ENCODE measurements around the gene AKR1C1.
"Not testable (repeated sequence)": the region's sequence is repeated elsewhere in the genome, so short reads cannot be mapped to it uniquely, and the experiment has no call there.

The AKR1C1 gene

DNA sequence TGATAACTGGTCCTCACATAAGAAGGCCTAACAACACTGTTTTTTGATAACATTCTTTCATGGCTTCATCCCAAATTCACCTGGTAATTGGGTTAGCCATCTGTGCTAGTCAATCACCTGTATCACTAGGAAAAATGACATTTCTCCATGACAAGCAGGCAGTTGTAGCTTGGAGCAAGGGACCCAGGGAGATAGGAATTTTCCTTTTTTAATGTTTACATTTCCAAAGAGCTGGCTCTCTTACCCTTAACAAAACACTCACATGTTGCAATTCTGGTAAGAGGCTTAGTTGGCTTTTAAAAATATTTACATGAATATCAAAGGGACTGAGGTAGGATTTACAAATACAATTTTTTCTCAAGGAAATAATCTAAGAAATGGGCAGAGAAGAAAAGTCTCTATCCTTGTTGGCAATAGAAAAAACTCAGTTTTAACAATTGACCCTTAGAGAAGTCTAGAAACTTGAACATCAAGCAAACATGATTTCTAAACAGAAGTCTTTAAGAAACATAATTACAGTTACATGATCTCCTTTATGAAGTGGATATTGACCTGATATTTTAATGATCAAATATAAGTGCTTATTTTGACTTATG, 16.1 kb upstream of the AKR1C1 start:
- Histone ChIP-seq H3K4me3 (ENCODE audit: insufficient read depth, low read depth, low read length) (no peak overlapping the region), H3K4me1 (ENCODE audit: control insufficient read depth, insufficient read depth, low read length) (no peaks in the 10 kb centered on the region), H3K36me3 (ENCODE audit: control insufficient read depth, insufficient read depth, low read length) (no peaks in the 10 kb centered on the region), H3K9me3 (ENCODE audit: control insufficient read depth, low read length) (no peaks in the 10 kb centered on the region), H3K27me3 (ENCODE audit: control insufficient read depth, insufficient read depth, low read length, poor library complexity, severe bottlenecking) (no peaks in the 10 kb centered on the region), H3K27ac (ENCODE audit: insufficient read depth, low read depth, low read length, poor library complexity, severe bottlenecking) (no peak overlapping the region)

DNA sequence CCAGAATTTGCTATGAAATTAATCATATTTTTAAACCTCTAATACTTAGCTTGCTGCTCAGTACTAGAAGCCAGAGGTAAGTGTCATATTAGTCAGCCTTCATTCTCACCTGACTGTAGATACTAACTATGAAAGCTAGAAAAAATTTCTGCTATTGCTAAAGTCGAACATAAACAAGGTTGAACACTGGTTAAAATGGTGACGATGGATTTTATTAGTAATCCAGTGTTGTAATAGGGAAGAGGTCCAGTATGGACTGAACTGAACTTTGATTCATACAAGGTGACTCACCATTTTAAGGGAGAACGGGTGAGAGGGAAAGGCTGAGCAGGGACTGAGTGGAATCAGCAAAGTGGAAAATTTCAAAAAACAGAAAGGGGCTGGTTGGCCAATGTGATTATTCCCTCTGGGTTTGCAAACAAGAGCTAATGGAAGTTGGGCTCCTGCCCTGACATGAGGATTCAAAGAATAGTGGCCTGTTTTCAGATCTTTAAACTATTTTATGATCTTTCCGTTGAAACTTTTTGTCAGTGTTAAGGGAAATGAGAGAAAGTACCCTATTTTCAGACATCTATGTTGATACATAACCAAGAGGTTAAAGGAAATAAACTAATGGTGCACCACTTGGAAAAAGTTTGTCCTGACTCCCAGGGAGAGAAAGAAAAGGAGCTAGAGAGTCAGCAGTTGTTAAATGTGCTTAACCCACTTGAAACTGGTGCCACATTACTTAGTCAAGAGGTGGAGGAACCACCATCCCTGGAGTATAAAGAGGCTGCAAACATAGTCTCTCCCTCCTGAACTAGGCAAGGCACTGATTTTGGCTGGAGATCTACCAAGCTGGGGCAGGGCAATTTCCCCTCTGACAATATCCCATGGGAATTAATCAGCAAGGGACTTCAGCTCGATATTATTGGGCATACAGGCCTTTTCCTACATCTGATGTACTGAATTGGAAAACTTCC, 15.3 kb upstream of the AKR1C1 start:
- Histone ChIP-seq H3K4me1 (ENCODE audit: control insufficient read depth, insufficient read depth, low read length) (no peaks in the 10 kb centered on the region), H3K9me3 (ENCODE audit: control insufficient read depth, low read length) (no peaks in the 10 kb centered on the region), H3K27me3 (ENCODE audit: control insufficient read depth, insufficient read depth, low read length, poor library complexity, severe bottlenecking) (no peaks in the 10 kb centered on the region), H3K27ac (ENCODE audit: insufficient read depth, low read depth, low read length, poor library complexity, severe bottlenecking) (no peak overlapping the region), H3K36me3 (ENCODE audit: control insufficient read depth, insufficient read depth, low read length) (no peaks in the 10 kb centered on the region), H3K4me3 (ENCODE audit: insufficient read depth, low read depth, low read length) (no peak overlapping the region)
- WGBS, 2 experiments: 87 to 96% methylated on average over 5 of the region's 5 CpGs

DNA sequence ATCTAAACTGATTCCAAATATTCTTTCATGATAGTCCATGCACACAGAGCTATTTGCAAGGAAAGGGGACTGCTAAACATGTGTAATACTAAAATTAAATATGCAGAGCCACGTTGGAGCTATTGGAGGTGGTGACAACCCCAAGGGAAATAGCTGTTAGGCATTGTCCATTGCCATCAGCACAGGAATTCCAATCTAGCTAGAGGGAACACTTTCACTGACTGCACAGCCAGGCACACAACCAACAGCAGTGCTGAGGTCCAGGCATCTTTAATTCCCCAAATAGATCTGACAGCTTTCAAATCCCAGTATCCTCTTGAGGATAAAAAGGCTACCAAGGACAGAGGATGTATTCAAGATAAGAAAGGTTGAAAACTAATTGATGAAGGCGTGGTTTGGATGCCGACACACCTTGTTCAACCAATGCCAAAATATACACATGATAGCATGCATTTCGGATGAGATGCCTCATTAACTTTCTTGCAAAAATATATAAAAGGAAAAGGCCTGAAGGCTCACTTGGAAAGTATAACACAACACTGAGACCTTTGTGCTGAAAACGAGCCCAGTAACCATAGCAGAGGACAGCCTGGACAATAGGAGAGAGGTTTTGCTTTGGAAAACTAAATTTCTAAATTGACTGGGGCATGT, 11.6 kb upstream of the AKR1C1 start:
- not testable (repeated sequence) for H3K36me3 ChIP-seq (ENCODE audit: control insufficient read depth, insufficient read depth, low read length); H3K27ac ChIP-seq (ENCODE audit: insufficient read depth, low read depth, low read length, poor library complexity, severe bottlenecking); H3K27me3 ChIP-seq (ENCODE audit: control insufficient read depth, insufficient read depth, low read length, poor library complexity, severe bottlenecking); H3K9me3 ChIP-seq (ENCODE audit: control insufficient read depth, low read length); H3K4me1 ChIP-seq (ENCODE audit: control insufficient read depth, insufficient read depth, low read length); H3K4me3 ChIP-seq (ENCODE audit: insufficient read depth, low read depth, low read length)
- 65 to 86% methylated on average over 3 to 5 of the region's 5 CpGs for WGBS, 2 experiments

DNA sequence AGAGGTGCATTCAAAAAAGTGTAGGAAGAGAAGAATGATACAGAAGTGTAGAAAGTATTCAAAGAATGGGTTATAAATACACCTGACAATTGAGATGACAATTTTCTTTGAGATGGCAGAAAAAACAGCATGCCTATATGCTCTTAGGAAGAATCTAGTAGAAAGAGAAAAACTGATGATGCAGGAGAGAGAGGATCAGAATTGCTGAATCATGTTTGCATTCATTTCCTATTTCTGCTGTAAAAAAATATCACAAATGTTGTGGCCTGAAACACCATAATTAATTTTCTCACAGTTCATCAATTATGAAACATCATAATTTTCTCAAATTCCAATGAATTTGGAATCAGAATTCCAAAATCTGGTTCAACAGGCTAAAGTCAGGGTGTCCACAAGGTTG, 9.8 kb upstream of the AKR1C1 start:
- Histone ChIP-seq H3K9me3 (ENCODE audit: control insufficient read depth, low read length) (no peaks in the 10 kb centered on the region), H3K4me1 (ENCODE audit: control insufficient read depth, insufficient read depth, low read length) (no peaks in the 10 kb centered on the region), H3K4me3 (ENCODE audit: insufficient read depth, low read depth, low read length) (no peak overlapping the region), H3K27ac (ENCODE audit: insufficient read depth, low read depth, low read length, poor library complexity, severe bottlenecking) (no peak overlapping the region), H3K36me3 (ENCODE audit: control insufficient read depth, insufficient read depth, low read length) (no peaks in the 10 kb centered on the region), H3K27me3 (ENCODE audit: control insufficient read depth, insufficient read depth, low read length, poor library complexity, severe bottlenecking) (no peaks in the 10 kb centered on the region)

DNA sequence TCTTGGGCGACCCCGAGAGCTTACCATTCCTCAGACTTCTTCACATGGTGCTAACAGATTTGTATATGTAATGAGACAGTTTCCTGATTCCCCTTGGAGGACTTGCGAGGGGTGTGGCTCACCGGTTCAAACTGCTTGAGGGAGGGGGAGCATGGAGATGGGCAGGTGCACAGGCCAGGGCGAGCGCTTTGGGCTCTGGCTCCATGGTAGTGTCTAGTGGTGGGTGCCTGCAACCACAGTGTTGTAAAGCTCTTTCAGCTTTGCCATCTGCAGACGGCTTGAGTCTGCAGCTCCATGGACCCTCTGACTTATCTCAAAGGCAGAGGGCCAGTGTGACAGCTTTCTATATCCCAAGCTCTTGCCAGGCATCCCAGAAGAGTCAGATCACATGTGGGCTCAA, 7.1 kb upstream of the AKR1C1 start:
- WGBS, 2 experiments: 76% methylated on average over 4 of the region's 7 CpGs; no CpG with 5 or more reads in 1 of the 2 experiments
- not testable (repeated sequence) for H3K27ac ChIP-seq (ENCODE audit: insufficient read depth, low read depth, low read length, poor library complexity, severe bottlenecking); H3K9me3 ChIP-seq (ENCODE audit: control insufficient read depth, low read length); H3K36me3 ChIP-seq (ENCODE audit: control insufficient read depth, insufficient read depth, low read length); H3K27me3 ChIP-seq (ENCODE audit: control insufficient read depth, insufficient read depth, low read length, poor library complexity, severe bottlenecking); H3K4me1 ChIP-seq (ENCODE audit: control insufficient read depth, insufficient read depth, low read length); H3K4me3 ChIP-seq (ENCODE audit: insufficient read depth, low read depth, low read length)

DNA sequence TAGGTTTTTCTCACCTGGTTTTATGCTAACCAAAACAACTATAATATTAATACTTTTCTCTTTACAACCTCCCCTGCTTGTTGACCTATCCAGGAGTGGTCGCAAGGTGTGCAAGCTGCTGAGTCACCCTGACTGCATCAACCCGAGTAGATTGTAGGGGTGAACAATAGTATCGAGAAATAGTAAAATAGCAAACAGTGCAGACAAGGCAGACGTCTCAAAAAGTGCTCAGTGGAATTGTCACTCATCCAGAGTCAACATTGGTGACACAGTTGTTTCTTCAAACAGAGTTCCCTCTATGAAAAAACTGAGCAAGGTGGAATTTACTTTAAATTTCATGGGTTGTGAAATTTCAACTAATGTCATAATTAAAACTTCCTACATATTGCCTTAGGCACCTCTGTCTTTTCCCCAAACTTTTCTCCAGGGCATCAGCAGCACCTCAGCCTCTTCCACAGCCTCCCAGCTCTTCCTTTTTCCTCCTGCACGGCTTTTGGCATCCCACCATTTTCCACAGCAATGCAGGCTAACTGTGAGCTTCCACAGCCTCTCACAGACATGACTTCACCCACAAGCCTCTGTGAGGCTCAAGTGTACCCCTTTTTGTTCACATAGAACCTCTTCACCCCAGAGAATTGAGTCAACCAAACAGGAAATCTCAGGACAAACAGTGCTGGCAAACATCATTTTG, 6.1 kb upstream of the AKR1C1 start:
- not testable (repeated sequence) for H3K27me3 ChIP-seq (ENCODE audit: control insufficient read depth, insufficient read depth, low read length, poor library complexity, severe bottlenecking); H3K36me3 ChIP-seq (ENCODE audit: control insufficient read depth, insufficient read depth, low read length); H3K9me3 ChIP-seq (ENCODE audit: control insufficient read depth, low read length); H3K27ac ChIP-seq (ENCODE audit: insufficient read depth, low read depth, low read length, poor library complexity, severe bottlenecking); H3K4me3 ChIP-seq (ENCODE audit: insufficient read depth, low read depth, low read length); H3K4me1 ChIP-seq (ENCODE audit: control insufficient read depth, insufficient read depth, low read length)
- WGBS, 2 experiments: 90 to 96% methylated on average over 4 of the region's 5 CpGs

DNA sequence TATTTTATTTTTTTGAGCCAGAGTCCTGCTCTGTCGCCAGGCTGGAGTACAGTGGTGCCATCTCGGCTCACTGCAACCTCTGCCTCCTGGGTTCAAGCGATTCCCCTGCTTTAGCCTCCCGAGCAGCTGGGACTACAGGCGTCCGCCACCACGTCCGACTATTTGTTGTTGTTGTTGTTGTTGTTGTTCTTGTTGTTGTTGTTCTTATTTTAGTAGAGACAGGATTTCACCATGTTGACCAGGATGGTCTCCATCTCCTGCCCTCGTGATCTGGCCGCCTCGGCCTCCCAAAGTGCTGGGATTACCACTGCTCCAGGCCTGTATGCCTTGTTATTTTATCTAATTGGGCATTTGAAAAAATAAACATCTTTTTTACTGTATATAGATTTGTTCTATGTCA, 1.7 kb upstream of the AKR1C1 start:
- not testable (repeated sequence) for H3K27me3 ChIP-seq (ENCODE audit: control insufficient read depth, insufficient read depth, low read length, poor library complexity, severe bottlenecking); H3K27ac ChIP-seq (ENCODE audit: insufficient read depth, low read depth, low read length, poor library complexity, severe bottlenecking); H3K9me3 ChIP-seq (ENCODE audit: control insufficient read depth, low read length); H3K36me3 ChIP-seq (ENCODE audit: control insufficient read depth, insufficient read depth, low read length); H3K4me1 ChIP-seq (ENCODE audit: control insufficient read depth, insufficient read depth, low read length); H3K4me3 ChIP-seq (ENCODE audit: insufficient read depth, low read depth, low read length)
- WGBS, 2 experiments: 90 to 92% methylated on average over 11 of the region's 11 CpGs

DNA sequence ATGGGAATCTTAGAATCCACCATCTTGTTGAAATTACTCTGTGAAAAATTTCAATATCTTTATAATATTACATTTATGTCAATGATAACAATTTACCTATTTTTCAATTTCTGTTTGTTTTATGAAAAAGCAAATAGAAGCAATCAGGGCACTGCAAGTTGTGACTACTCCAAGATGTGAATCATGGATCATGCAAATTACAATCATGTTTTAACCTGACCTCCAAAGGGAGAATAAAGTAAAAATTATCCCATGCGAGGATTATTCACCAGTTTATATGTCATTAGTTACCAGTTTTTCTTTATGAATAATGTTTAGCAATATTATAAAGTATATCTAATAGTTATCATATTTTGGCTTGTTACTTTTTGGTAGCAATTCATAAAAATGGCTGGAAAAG, 907 bp upstream of the AKR1C1 start:
- WGBS, 2 experiments: no CpG with 5 or more reads among the region's 1 CpG
- H3K4me3 ChIP-seq (ENCODE audit: insufficient read depth, low read depth, low read length); H3K27ac ChIP-seq (ENCODE audit: insufficient read depth, low read depth, low read length, poor library complexity, severe bottlenecking): not testable (repeated sequence)

DNA sequence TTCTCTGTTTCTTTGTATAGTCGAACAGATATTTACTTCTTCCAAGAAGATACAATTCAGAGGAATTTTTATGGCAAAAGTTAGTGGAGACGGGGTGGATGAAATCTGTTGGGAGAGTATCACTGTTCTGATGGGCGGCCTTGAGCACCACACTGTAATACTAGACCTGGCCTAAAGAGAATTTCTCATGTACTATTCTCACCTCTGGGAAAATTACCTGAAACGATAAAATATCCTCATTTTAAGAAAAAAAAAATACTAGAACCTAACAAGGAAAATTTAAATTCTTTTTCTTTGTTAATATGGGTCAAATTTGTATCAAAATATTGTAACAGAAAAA, 570 bp downstream of the AKR1C1 start:
- not testable (repeated sequence) for H3K27ac ChIP-seq (ENCODE audit: insufficient read depth, low read depth, low read length, poor library complexity, severe bottlenecking); H3K4me1 ChIP-seq (ENCODE audit: control insufficient read depth, insufficient read depth, low read length); H3K36me3 ChIP-seq (ENCODE audit: control insufficient read depth, insufficient read depth, low read length); H3K9me3 ChIP-seq (ENCODE audit: control insufficient read depth, low read length); H3K4me3 ChIP-seq (ENCODE audit: insufficient read depth, low read depth, low read length); H3K27me3 ChIP-seq (ENCODE audit: control insufficient read depth, insufficient read depth, low read length, poor library complexity, severe bottlenecking)
- 56 to 83% methylated on average over 1 to 2 of the region's 4 CpGs for WGBS, 2 experiments

More for the DNA sequence above, 907 bp upstream of the AKR1C1 start:
- H3K9me3 ChIP-seq (ENCODE audit: control insufficient read depth, low read length); H3K4me1 ChIP-seq (ENCODE audit: control insufficient read depth, insufficient read depth, low read length); H3K27me3 ChIP-seq (ENCODE audit: control insufficient read depth, insufficient read depth, low read length, poor library complexity, severe bottlenecking); H3K36me3 ChIP-seq (ENCODE audit: control insufficient read depth, insufficient read depth, low read length): not testable (repeated sequence)

DNA sequence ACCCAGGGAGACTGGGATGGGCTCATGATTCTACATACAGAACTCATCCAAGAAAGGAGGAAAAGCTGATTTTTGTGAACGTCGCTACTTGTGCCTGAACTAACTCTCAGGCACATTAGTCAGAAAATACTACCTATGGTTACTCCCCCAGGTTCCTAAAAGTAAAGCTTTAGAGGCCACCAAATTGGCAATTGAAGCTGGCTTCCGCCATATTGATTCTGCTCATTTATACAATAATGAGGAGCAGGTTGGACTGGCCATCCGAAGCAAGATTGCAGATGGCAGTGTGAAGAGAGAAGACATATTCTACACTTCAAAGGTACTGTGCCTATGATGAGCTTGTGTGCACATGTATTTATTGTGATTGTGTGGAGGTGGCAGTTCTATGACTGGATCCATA, 2.5 kb downstream of the AKR1C1 start:
- not testable (repeated sequence) for H3K36me3 ChIP-seq (ENCODE audit: control insufficient read depth, insufficient read depth, low read length); H3K27me3 ChIP-seq (ENCODE audit: control insufficient read depth, insufficient read depth, low read length, poor library complexity, severe bottlenecking); H3K4me1 ChIP-seq (ENCODE audit: control insufficient read depth, insufficient read depth, low read length); H3K27ac ChIP-seq (ENCODE audit: insufficient read depth, low read depth, low read length, poor library complexity, severe bottlenecking); H3K9me3 ChIP-seq (ENCODE audit: control insufficient read depth, low read length); H3K4me3 ChIP-seq (ENCODE audit: insufficient read depth, low read depth, low read length)
- 80 to 98% methylated on average over 3 of the region's 4 CpGs for WGBS, 2 experiments

Measured in ectodermal cell (in vitro differentiated cells).